ENCODE results near the gene ITGA3.

The ITGA3 gene

DNA sequence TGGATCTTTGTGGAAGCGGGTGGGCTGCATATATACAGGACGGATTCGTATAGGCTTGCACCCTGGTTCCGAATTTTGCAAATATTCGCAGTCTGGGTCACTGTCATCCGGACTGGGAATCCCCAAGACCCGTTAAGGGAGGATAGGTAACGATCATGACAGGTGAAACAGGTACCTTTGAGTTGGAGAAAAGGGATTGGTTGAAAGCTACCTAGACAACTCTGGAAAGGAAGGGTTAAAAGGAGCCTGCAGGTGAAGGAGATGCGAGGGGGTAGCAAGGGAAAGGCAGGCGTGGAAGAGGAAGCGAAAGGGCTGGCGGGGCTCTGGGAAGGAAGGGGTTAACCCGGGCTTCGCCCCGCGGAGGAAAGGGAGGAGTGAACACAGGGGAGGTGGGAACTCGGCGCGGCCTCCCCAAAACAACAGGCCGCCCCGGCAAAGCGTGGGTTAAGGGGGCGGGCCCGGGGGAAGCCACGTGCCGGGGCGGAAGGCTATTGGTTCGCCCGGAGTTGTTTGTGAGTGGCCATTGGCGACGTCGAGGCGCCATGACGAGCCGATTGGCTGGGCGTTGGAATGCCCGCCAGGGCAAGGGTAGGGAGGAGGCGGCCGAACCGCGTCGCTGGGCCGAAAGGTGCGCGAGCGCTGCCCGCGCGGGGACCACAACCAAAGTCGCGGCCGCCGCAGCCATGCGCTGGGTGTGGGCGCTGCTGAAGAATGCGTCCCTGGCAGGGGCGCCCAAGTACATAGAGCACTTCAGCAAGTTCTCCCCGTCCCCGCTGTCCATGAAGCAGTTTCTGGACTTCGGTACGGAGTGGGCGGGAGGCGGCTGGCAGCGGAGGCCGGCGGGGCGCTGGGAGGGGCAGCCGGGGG is 39.1 kb downstream of the ITGA3 start, which contains the start of gene PDK2:
TSS of gene PDK2 (plus strand) at position 599 of the 867 bp plus-strand sequence. CDS start at position 684, 85 bp downstream.
- DNase-seq: peak; percentile 95
- ATAC-seq: peak; percentile 92

DNA sequence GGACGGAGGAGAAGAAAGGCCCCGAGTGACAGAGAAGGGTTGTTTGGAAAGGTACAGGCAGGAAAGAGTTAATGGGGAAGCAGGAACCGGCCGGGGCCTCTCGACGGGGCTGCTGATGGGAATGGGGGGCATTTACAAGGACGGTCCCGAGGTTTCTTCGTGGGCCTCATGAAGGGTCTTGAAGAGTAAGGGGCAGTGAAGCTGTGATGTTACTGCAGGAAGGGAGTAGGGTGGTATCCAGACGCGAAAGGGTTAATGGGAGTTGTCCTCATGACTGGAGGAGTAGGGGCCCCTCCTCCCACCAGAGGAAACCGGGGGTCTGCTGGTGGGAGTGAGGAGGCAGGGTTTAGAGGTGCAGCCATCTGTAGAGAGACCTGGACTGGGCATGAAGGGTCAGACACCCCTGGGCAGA is 39.7 kb downstream of the ITGA3 start:
- ATAC-seq (no peak), DNase-seq (no peak)

DNA sequence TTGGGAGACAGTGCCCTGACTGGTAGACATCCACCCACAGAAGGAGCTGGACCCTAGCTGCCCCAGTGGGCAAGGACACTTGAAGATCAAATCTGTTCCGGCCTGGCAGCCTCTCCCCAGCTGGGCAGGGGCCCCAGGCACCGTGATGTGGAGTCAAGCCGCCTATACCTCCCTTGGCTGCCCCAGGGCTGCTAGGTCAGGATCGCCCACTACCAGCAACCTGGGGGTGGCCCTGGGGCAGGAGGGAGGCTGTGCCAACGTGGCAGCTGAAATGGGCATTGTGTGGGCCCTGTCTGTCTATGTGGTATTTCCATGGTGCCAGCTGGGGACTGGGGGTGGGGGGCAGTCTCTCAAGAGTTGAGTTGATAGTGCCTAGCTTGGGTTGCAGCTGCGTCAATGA is 40.2 kb downstream of the ITGA3 start:
- ATAC-seq: no peak
- DNase-seq: no peak

DNA sequence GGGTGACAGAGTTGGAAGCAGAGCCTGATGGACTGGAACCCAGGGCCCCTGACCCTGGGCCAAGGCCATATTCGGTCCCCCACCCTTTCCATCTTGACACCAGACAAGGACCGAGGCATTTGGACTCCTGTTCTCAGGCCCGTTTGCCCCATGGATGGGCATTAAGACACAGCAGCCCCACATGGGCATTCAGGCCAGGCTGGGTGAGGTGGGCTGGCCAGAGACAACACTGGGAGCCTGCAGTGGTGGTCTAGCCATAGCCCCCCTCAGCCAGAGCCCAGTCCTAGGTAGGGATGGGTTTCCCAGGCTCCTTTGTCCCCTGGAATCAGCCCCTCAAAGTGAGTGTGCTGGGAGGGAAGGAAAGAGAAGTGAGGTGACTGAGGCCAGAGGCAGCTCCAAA is 40.8 kb downstream of the ITGA3 start:
- no peak for DNase-seq
- ATAC-seq: no peak

DNA sequence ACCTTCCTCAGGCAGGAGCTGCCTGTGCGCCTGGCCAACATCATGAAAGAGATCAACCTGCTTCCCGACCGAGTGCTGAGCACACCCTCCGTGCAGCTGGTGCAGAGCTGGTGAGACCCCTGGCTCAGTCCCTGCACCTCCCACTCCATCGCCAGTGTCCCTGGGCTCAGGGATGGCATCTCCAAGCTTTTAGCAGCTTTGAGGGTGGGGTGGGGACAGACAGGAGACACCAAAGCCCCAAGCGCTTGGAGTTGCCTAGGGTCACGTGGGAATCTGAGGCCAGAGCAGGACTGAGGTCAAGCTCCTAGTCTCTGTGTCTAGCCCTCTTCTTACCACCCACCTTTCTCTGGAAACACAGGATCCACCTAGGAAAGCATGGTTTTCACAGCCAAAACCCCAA is 41.5 kb downstream of the ITGA3 start:
- no peak for ATAC-seq

DNA sequence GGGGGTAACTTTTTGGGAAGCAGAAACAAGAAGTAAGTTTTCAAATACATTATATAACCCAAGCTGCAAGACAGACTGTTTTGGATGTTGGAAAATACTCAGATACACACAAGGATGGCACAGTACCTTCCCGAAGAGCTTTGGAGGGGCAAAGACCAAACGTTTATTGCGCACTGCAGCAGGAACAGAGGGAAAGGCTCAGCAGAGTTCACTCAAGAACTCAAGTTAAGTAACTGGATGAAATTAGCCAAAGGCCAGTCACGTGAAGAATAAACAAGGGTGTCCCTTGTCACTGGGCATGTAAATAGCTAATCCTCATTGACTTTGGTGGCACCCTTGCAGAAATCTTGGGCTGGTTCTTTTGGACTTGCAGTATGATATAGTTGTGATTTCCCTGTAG is 42.0 kb downstream of the ITGA3 start:
- ATAC-seq (no peak), DNase-seq (no peak)

More for the DNA sequence above, 41.5 kb downstream of the ITGA3 start:
- DNase-seq: no peak

DNA sequence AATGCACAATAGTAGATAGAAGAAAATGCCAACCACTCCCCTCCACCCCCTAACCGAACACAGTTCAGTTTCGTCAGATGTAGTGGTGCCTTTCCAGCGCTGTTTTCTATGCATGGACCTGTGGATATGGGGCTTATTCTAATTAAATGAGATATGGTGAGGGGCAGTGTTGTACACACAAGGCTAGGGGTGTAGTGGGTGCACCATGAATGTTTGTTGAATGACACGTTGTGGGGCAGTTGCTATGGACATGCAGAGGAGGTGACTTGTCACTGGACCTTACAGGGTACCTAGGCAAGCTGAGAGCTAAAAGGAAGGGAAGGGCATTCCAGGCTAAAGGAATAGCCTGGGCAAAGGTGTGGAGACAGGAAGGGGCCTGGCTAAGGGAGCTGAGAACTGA is 42.7 kb downstream of the ITGA3 start:
- DNase-seq (no peak), ATAC-seq (no peak)

DNA sequence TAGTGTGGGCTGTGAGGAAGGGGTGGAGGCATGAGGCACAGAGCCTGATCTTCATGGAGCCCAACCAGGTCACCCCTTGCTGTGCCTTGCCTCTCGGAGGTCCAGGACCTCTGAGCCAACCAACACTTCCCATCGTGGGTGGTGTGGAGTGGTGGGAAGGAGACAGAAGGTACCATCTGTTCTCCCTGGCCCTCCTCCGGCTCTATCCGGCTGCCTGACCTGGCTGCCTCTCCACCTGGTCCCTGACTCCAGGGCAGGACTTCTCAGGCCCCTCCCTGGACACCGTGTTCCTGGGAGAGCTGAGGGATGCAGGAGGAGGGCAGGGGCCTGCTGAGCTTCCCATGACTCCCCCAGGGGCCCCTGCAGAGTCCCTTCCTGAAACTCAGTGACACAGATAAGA is 43.1 kb downstream of the ITGA3 start:
- no peak for ATAC-seq
- DNase-seq: no peak

DNA sequence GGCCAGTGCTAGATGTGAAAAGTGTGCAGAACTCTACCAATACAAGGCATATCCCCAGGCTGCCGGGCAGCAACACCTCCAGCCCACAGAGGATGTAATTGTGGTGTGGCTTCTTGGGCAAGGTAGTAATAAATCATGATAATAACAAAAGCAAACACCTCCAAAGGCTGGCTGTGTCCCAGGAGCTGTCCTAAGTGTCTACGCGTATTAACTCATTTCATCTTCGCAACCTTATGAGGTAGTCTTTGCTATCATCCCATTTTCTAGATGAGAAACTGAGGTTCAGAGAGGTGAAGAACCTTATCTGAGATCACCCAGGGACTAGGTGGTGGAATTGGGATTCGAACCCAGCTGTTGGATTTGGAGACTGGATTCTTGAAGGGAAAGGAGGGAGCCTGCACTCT is 44.6 kb downstream of the ITGA3 start:
- DNase-seq (no peak), ATAC-seq (no peak)

DNA sequence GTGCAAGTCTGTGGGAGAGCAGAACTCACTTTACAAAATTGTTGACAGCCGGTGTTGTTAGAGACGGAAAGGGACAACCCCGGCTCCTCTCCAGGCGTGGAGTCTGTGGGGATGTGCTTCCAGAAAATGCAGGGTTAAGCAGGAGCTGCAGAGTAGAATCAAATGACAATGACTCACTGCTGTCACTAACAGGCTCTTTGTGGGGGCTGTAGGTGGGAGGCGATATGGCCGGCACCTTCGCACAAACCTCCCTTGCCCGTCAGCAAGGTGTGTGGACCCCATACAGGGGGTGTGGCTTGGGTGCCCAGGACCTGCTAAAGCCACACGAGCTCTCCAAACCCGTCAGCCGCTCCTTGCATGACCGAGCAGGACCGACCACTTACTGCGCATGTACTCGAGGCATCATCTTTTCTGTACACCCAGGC is 45.0 kb downstream of the ITGA3 start:
- no peak for ATAC-seq
- DNase-seq: no peak

DNA sequence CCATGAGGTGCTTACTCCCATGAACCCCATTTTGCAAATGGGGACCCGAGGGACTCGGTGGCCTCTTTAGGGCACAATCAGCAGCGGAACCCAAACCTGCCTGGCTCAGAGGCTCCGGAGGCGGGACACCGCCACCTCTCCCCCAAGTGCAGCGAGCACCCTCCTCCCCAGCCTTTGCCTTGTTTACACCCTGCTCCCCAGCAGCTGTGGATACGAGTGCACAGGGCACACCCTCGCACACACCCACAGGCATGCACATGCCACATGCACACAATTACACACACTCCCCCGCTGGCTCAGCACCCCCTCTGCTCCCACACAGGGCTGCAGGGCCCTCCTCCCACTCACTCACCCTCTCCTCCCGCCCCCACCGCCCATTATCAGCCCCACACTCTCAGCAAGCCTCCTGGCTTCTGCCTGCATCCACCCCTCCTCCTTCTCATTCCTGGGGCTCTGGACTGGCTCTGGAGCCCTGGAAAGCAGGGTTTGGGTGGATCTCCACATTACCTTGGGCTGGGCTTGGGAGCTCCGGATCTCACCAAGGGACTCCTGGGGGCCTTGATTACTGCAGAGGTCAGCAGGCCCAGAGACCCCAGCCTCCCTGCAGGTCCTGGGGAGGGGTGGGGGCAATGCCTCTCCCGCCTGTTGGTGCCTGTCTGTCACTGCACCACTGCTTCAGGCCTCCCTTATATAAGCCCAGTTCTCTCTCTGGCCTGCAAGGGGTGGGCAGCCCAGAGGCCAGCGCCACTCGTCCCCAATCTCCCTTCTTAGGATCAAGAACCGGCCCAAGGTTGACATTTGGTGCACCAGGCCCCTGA is 45.6 kb downstream of the ITGA3 start:
- ATAC-seq (no peak), DNase-seq (no peak)

DNA sequence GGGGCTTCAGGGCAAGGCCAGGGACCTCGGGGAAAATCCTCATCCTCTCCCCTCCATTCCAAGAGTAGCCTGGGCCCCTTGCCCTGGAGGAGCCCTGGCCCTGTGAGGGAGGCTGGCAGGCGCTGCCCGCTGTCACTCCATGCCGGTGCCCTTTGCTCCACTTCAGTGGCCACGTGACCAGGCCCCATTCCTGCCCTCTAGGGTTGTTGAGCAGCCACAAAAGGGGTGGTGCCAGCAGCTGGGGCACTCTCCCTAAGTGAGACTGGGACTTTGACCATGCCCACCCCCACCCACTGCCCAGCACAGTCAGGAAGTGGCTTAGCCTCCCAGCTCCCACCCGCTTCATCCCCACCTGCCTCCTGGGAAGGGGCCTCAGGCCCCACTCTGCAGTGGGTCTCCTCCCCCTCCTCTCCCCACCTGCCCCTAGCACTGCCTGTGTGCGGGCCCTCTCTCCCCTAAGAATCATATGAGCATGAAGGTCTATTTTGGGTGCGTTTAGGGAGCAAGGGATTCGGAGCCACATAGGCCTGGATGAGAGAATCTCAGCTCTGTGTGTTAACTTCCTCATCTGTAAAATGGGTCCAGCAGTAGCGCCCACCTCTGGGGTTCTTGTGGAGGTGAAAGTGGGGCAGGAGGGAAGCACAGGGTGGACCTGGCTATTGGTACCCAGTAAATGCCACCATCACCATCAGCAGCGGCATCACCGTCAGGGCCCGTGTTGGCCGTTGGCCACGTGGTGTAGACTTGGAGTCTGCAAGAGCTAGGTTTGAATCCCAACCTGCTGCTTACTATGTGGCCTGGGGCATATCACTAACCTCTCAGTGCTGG is 46.5 kb downstream of the ITGA3 start:
- ATAC-seq: no peak

DNA sequence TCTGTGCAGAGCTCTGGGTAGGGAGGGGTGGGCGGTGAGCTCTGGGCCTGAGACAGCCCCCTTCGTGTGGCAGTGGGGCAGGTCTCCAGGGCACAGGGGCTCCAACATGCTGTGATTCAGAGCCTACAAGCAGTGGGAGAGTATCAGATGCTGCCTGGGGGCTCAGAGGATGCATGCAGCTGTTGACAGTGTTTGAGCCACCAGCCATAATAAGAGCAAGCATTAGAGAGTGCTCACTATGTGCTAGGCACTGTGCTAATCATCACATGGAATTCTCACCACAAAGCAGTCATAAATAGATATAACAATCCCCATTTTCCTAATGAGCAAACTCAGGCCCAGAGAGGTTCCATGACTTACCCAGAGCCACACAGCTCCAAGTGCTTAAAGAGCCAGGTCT is 47.3 kb downstream of the ITGA3 start:
- ATAC-seq (no peak), DNase-seq (no peak)

More for the DNA sequence above, 46.5 kb downstream of the ITGA3 start:
- DNase-seq: no peak

DNA sequence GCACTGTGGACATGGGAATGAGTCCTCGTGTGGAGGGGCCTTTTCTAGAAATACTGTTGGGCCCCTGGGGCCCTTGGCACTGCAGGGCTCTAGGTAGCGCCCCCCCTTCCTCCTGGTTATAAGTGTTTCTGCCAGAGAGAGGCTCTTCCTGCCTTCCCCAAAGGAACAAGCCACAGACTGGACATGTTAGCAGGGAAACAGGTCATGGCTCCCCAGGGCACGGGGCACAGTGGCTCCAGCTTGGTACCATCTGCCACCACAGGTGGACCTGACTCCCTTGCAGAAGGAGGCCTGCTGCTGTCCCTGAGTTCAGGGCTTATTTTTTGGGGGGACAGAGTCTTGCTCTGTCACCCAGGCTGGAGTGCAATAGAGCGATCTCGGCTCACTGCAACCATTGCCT is 48.0 kb downstream of the ITGA3 start:
- ATAC-seq (no peak), DNase-seq (no peak)

DNA sequence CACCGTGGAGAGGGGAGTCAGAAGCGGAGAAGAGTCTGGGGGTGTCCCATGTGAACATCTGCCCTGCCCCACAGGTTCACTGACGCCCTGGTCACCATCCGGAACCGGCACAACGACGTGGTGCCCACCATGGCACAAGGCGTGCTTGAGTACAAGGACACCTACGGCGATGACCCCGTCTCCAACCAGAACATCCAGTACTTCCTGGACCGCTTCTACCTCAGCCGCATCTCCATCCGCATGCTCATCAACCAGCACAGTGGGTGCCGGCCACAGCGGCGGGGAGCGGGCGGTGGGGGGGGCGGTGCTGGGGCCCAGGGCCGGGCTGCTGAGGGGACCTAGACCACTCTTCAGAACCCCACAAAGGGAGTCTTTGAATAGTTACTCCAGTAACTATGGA is 49.9 kb downstream of the ITGA3 start:
- DNase-seq (no peak), ATAC-seq (no peak)

DNA sequence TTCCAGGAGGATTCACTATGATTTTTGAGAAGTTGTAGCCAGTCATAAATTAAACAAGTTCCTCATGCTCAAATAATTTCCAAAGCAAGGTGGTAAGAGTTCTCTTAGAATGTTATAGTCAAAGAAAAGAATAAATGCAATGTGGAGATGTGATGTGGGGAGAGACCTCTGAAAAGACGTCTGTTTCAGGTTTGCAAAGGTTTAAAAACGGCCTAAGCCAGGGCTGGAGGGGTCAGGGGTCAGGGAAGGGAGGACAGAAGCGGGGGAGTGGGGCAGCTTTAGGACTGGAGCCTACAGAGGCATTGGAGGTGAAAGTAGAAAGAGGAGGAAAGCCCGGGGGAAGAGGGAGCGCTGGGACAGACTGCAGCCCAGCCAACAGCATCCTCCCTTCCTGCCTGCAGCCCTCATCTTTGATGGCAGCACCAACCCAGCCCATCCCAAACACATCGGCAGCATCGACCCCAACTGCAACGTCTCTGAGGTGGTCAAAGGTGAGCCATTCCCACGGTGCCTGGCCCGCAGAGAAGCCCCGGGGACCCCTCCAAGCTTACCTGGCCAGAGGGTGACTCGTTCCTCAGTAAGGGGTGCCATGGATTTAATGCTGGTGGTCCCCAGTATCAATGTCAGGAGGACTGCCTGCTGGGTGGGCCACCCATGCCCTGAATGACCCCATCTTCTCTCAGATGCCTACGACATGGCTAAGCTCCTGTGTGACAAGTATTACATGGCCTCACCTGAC is 50.7 kb downstream of the ITGA3 start:
- no peak for DNase-seq

DNA sequence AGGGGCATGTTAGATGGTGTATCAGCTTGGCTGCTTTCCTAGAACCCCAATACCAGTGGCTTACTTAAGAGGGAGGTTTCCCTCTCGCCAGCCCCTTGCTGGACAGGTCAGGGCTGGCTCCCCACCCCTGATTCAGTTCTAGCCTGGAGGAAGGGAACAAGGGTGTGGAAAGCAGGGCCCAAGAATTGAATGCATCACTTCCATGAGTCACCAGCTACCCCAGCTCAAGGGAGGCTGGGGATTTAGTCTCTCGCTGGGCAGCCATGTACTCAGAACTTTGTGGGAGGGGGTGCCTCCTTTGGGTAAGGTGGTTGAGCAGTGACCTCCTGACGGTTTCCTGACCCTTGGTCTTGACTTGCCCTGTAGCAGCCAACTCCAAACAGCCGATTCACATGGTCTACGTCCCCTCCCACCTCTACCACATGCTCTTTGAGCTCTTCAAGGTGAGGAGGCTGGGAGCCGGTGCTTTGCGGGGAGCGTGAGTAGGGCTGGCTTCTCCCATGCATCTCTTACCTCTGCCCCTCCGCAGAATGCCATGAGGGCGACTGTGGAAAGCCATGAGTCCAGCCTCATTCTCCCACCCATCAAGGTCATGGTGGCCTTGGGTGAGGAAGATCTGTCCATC is 52.0 kb downstream of the ITGA3 start:
- DNase-seq: no peak
- no peak for ATAC-seq

More for the DNA sequence above, 50.7 kb downstream of the ITGA3 start:
- ATAC-seq: no peak

DNA sequence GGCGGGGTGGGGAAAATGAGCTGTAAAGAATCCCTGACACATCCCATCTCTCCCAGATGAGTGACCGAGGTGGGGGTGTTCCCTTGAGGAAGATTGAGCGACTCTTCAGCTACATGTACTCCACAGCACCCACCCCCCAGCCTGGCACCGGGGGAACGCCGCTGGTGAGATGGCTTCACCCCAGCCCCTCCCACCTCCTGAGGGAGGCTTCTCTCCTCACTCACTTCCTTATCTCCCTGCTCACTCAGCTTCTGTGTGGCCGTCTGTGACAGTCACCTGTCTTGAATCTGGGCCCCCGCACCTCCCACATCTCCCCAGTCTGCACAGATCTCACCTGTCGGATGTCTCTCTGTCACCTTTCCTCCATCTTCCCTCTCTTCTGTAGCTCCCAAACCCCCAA is 52.6 kb downstream of the ITGA3 start:
- DNase-seq (no peak), ATAC-seq (no peak)

DNA sequence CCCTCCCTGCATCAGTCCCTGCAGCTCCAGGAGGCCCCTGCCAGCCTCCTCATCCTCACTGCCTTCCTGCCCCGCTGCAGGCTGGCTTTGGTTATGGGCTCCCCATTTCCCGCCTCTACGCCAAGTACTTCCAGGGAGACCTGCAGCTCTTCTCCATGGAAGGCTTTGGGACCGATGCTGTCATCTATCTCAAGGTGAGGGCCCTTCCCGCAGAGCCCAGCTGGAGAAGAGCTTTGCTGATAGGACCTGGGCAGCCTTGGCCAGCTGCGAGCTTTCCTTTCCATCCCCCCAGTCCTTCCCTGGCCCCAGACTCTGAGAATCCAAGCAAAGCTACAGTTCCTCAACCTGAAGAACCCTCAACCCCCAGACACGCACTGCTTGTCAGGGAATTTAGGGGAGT is 53.3 kb downstream of the ITGA3 start:
- DNase-seq (no peak), ATAC-seq (no peak)

DNA sequence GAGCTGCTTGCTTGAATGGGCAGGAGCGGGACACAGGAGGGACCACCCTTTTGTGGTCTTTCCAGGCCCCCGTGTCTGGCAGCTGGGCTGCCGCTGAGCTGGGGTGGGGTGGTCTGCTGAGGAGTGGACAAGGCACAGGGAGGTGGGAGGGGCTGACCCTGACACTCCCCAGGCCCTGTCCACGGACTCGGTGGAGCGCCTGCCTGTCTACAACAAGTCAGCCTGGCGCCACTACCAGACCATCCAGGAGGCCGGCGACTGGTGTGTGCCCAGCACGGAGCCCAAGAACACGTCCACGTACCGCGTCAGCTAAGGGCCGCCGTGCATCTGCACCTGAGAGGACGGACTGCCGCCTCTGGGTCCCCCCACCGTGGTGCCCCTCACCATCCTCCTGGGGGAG is 53.9 kb downstream of the ITGA3 start:
- DNase-seq: no peak
- ATAC-seq: no peak

Data from stimulated activated naive CD8-positive, alpha-beta T cell treated with anti-CD3 and anti-CD28 coated beads, Interleukin-15, Interleukin-2, amounts not matched to agents 100 U/mL and 50 U/mL, for 24 hours (primary cell).